ENCODE results near the gene SLC18A3. TPM values are rescaled to one million over a fixed set of nuclear protein-coding genes. Genes with fewer than 3 reads are reported as not detected.
A peak's percentile ranks its signal among the peaks of the same experiment; 100 is the strongest.

Gene SLC18A3
- total RNA-seq (not detected), polyA plus RNA-seq (not detected), total RNA-seq (not detected)

DNA sequence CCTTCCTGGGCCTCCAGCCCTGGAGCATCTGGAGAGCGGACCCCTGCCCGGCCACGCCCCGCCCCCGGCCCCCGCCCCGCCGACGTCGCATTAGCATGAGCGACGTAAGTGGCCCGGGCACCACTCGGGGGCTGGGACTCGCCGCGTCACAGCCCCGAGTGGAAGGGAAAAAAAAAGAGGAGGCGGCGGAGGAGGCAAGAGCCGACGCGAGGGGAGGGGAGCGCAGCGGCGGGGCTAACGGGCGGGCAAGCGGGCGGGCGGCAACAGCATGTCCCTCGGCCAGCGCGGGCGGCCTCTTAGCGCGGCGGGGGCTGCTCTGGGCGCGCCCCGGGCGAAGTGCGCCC is at the start of gene SLC18A3:
Gene SLC18A3 (plus strand): TSS at position 197 of the 344 bp plus-strand sequence. CDS start 431 bp downstream, outside the sequence.
- Mint-ChIP-seq H3K27ac (peak within 1 kb of the TSS in 1 of 9 donors; percentile 33), H3K4me1 (peaks cover 4 to 30% (median 13%) of the 10 kb centered on the region in 7 donors), H3K27me3 (peaks cover 63 to 76% (median 69%) of the 10 kb centered on the region in 5 donors), H3K36me3 (peaks cover 0 to 11% (median 0%) of the 10 kb centered on the region in 5 donors), H3K9me3 (peaks cover 0 to 30% (median 10%) of the 10 kb centered on the region in 11 donors), H3K4me3 (peak within 1 kb of the TSS in 1 of 10 donors; percentile 18)
- Histone ChIP-seq H3K4me3 (ENCODE audit: low read length) (no peak within 1 kb of the TSS), H3K27ac (ENCODE audit: low read depth, low read length) (no peak within 1 kb of the TSS), H3K4me1 (ENCODE audit: control insufficient read depth in 2 of 2, insufficient read depth in 2 of 2, low read length in 2 of 2) (no peaks in the 10 kb centered on the region), H3K36me3 (ENCODE audit: control insufficient read depth in 2 of 3, insufficient read depth in 3 of 3, low read length in 3 of 3) (no peaks in the 10 kb centered on the region), H3K9me3 (ENCODE audit: control insufficient read depth in 2 of 3, low read length in 3 of 3) (no peaks in the 10 kb centered on the region), H3K27me3 (ENCODE audit: control insufficient read depth in 2 of 2, insufficient read depth in 2 of 2, low read length in 2 of 2) (peaks cover 5 to 9% of the 10 kb centered on the region in 2 donors)
- DNase-seq: no peak
- CTCF ChIA-PET: no interaction called here
- POLR2A ChIA-PET: no interaction called here
- no peak for ATAC-seq
- intact Hi-C loops (cut with micrococcal nuclease): no loop called here

DNA sequence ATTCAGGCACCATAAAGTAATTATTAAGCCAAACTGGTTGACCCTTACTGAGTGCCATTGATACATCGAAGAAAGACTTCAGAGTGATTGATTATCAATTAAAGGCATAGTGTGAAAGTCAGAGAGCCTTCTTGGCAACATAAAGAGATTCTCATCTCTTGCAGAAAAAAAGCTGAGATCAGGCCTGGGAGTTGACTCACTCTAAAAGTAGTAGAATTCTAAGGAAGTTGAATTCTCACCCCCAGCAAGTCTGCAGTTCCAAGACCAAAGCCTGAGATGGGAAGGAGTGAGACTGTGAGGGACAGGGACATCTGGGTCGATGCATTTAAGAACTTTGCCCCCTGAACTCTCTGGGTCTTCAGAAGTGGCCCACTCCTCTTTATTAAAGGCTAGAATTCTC is 49.6 kb upstream of the SLC18A3 start:
- intact Hi-C loops (cut with micrococcal nuclease): no loop called here
- H3K27ac Mint-ChIP-seq: no peak overlapping the region
- peaks cover 0 to 13% (median 3%) of the 10 kb centered on the region in 11 donors for H3K9me3 Mint-ChIP-seq
- Histone ChIP-seq H3K27me3 (ENCODE audit: control insufficient read depth in 2 of 2, insufficient read depth in 2 of 2, low read length in 2 of 2) (no peaks in the 10 kb centered on the region), H3K27ac (ENCODE audit: low read depth, low read length) (no peak overlapping the region), H3K9me3 (ENCODE audit: control insufficient read depth in 2 of 3, low read length in 3 of 3) (peaks cover 0 to 5% (median 0%) of the 10 kb centered on the region in 3 experiments), H3K36me3 (ENCODE audit: control insufficient read depth in 2 of 3, insufficient read depth in 3 of 3, low read length in 3 of 3) (no peaks in the 10 kb centered on the region), H3K4me1 (ENCODE audit: control insufficient read depth in 2 of 2, insufficient read depth in 2 of 2, low read length in 2 of 2) (no peaks in the 10 kb centered on the region), H3K4me3 (ENCODE audit: low read length) (no peak overlapping the region)
- H3K4me1 Mint-ChIP-seq: no peaks in the 10 kb centered on the region
- ChIA-PET CTCF (no interaction called here), POLR2A (no interaction called here)
- ATAC-seq: no peak
- no peak for DNase-seq
- H3K27me3 Mint-ChIP-seq: peaks cover 9 to 36% (median 23%) of the 10 kb centered on the region in 5 donors
- peaks cover 0 to 2% (median 0%) of the 10 kb centered on the region in 5 donors for H3K36me3 Mint-ChIP-seq
- H3K4me3 Mint-ChIP-seq: no peak overlapping the region

DNA sequence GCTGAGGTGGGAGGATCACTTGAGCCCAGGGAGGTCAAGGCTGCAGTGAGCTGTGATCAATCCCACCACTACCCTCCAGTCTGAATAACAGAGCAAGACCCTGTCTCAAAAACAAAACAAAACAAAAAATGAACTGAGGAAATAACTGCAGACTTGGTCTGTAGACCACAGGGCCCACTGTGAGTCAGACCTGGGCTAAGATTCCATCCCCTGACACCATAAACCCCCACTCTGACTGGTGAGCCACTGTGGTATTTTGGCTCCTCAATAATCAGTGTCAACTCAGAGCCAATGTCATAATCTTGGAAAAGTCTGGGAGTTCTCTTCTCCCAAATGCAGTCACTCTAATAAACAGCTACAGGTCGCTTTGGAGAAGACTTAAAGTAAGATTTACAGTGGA is 47.2 kb upstream of the SLC18A3 start:
- intact Hi-C loops (cut with micrococcal nuclease): no loop called here
- no peak overlapping the region for H3K4me3 ChIP-seq (ENCODE audit: low read length)
- H3K9me3 Mint-ChIP-seq: peaks cover 0 to 2% (median 0%) of the 10 kb centered on the region in 11 donors
- ATAC-seq: no peak
- H3K27ac ChIP-seq (ENCODE audit: low read depth, low read length): no peak overlapping the region
- H3K36me3 Mint-ChIP-seq: no peaks in the 10 kb centered on the region
- no peak overlapping the region for H3K27ac Mint-ChIP-seq
- no peak overlapping the region for H3K4me3 Mint-ChIP-seq
- H3K4me1 Mint-ChIP-seq: peaks cover 0 to 2% (median 0%) of the 10 kb centered on the region in 7 donors
- no peaks in the 10 kb centered on the region for H3K9me3 ChIP-seq (ENCODE audit: control insufficient read depth in 2 of 3, low read length in 3 of 3)
- CTCF ChIA-PET: no interaction called here
- no peaks in the 10 kb centered on the region for H3K4me1 ChIP-seq (ENCODE audit: control insufficient read depth in 2 of 2, insufficient read depth in 2 of 2, low read length in 2 of 2)
- no peak for DNase-seq
- peaks cover 13 to 46% (median 22%) of the 10 kb centered on the region in 5 donors for H3K27me3 Mint-ChIP-seq
- no peaks in the 10 kb centered on the region for H3K27me3 ChIP-seq (ENCODE audit: control insufficient read depth in 2 of 2, insufficient read depth in 2 of 2, low read length in 2 of 2)
- POLR2A ChIA-PET: no interaction called here
- no peaks in the 10 kb centered on the region for H3K36me3 ChIP-seq (ENCODE audit: control insufficient read depth in 2 of 3, insufficient read depth in 3 of 3, low read length in 3 of 3)

DNA sequence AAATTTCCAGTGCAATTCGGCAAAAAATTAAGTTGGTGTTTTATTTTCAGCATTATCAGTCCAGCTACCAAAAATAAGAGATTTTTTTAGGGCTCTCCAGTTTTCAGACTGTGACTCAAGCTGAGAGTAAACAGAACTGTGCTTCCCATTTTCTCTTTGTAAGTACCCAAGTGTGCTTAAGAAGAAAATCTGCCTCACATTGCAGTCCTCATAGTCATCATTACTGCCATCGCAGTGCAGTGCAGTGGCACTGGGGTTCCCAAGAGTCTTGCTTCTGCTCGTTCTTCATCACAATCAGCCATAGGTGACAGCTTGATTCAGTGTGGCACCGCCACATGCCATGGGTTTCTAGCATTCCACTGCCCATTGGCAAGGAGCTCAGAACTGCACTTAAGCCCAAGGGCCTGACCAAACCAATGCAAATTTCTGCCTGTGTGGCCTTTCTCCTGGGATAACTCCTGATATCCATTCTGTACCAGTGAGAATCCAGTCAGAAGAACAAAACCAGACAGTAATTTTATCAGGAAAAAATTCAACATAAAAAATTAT is 45.6 kb upstream of the SLC18A3 start:
- H3K27ac Mint-ChIP-seq: no peak overlapping the region
- POLR2A ChIA-PET: no interaction called here
- peaks cover 0 to 4% (median 0%) of the 10 kb centered on the region in 7 donors for H3K4me1 Mint-ChIP-seq
- H3K36me3 Mint-ChIP-seq: no peaks in the 10 kb centered on the region
- Histone ChIP-seq H3K36me3 (ENCODE audit: control insufficient read depth in 2 of 3, insufficient read depth in 3 of 3, low read length in 3 of 3) (no peaks in the 10 kb centered on the region), H3K27ac (ENCODE audit: low read depth, low read length) (no peak overlapping the region), H3K4me1 (ENCODE audit: control insufficient read depth in 2 of 2, insufficient read depth in 2 of 2, low read length in 2 of 2) (no peaks in the 10 kb centered on the region), H3K27me3 (ENCODE audit: control insufficient read depth in 2 of 2, insufficient read depth in 2 of 2, low read length in 2 of 2) (no peaks in the 10 kb centered on the region), H3K4me3 (ENCODE audit: low read length) (no peak overlapping the region), H3K9me3 (ENCODE audit: control insufficient read depth in 2 of 3, low read length in 3 of 3) (no peaks in the 10 kb centered on the region)
- CTCF ChIA-PET: no interaction called here
- H3K9me3 Mint-ChIP-seq: peaks cover 0 to 5% (median 0%) of the 10 kb centered on the region in 11 donors
- no peak for ATAC-seq
- peaks cover 15 to 40% (median 21%) of the 10 kb centered on the region in 5 donors for H3K27me3 Mint-ChIP-seq
- H3K4me3 Mint-ChIP-seq: no peak overlapping the region
- intact Hi-C loops (cut with micrococcal nuclease): no loop called here
- DNase-seq: no peak

DNA sequence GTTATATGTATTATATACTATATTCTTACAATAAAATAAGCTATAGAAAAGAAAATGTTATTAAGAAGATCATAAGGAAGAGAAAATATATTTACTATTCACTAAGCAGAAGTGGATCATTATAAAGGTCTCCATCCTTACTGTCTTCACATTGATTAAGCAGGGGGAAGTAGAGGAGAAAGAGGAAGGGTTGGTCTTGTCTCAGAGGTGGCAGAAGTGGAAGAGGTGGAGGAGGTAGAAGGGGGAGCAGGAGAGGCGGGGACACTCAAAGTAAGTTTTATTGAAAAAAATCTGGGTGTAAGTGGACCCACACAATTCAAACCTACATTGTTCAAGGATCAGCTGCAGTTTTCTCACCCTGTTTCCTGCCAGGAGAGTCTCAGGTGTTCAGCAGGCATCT is 42.3 kb upstream of the SLC18A3 start:
- no peak overlapping the region for H3K4me3 ChIP-seq (ENCODE audit: low read length)
- ChIA-PET CTCF (no interaction called here), POLR2A (interaction anchor here (1.1 kb wide), 1 partner anchor 10 kb away, joined by 3 read pairs; no protein-coding TSS in a partner anchor)
- no peak for ATAC-seq
- no peaks in the 10 kb centered on the region for H3K36me3 Mint-ChIP-seq
- H3K27ac Mint-ChIP-seq: no peak overlapping the region
- H3K9me3 ChIP-seq (ENCODE audit: control insufficient read depth in 2 of 3, low read length in 3 of 3): no peaks in the 10 kb centered on the region
- peaks cover 0 to 4% (median 0%) of the 10 kb centered on the region in 7 donors for H3K4me1 Mint-ChIP-seq
- no peak overlapping the region for H3K4me3 Mint-ChIP-seq
- no peaks in the 10 kb centered on the region for H3K4me1 ChIP-seq (ENCODE audit: control insufficient read depth in 2 of 2, insufficient read depth in 2 of 2, low read length in 2 of 2)
- H3K27me3 ChIP-seq (ENCODE audit: control insufficient read depth in 2 of 2, insufficient read depth in 2 of 2, low read length in 2 of 2): no peaks in the 10 kb centered on the region
- peaks cover 11 to 32% (median 14%) of the 10 kb centered on the region in 5 donors for H3K27me3 Mint-ChIP-seq
- H3K9me3 Mint-ChIP-seq: peaks cover 0 to 5% (median 0%) of the 10 kb centered on the region in 11 donors
- H3K27ac ChIP-seq (ENCODE audit: low read depth, low read length): no peak overlapping the region
- DNase-seq: no peak
- intact Hi-C loops (cut with micrococcal nuclease): no loop called here
- no peaks in the 10 kb centered on the region for H3K36me3 ChIP-seq (ENCODE audit: control insufficient read depth in 2 of 3, insufficient read depth in 3 of 3, low read length in 3 of 3)

DNA sequence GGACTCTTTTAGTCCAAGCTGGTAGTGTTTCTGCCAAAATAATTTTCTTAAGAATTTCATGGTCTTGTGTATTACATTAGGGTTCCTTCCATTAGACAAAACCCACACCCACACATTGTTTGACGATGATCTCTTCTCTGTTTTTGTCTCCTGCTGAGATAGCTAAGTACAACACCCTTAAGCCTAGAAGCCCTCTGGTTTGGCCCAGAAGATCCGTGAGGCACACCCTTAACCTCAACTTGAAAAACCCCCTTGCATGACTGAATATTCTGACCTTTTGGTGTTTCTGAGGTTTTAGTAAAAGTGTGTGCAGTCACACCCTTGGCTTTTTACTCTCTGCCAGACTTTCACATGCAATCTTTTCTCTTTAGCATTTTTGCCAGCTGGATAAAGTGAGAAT is 41.9 kb upstream of the SLC18A3 start:
- H3K27ac ChIP-seq (ENCODE audit: low read depth, low read length): no peak overlapping the region
- Mint-ChIP-seq H3K9me3 (peaks cover 0 to 5% (median 0%) of the 10 kb centered on the region in 11 donors), H3K4me1 (peaks cover 0 to 4% (median 0%) of the 10 kb centered on the region in 7 donors), H3K27me3 (peaks cover 11 to 30% (median 14%) of the 10 kb centered on the region in 5 donors), H3K27ac (peak overlapping the region in 1 of 9 donors; percentile 39), H3K36me3 (no peaks in the 10 kb centered on the region), H3K4me3 (no peak overlapping the region)
- H3K4me3 ChIP-seq (ENCODE audit: low read length): no peak overlapping the region
- intact Hi-C loops (cut with micrococcal nuclease): no loop called here
- no peaks in the 10 kb centered on the region for H3K4me1 ChIP-seq (ENCODE audit: control insufficient read depth in 2 of 2, insufficient read depth in 2 of 2, low read length in 2 of 2)
- H3K36me3 ChIP-seq (ENCODE audit: control insufficient read depth in 2 of 3, insufficient read depth in 3 of 3, low read length in 3 of 3): no peaks in the 10 kb centered on the region
- DNase-seq (no peak), ATAC-seq (no peak)
- no peaks in the 10 kb centered on the region for H3K9me3 ChIP-seq (ENCODE audit: control insufficient read depth in 2 of 3, low read length in 3 of 3)
- no peaks in the 10 kb centered on the region for H3K27me3 ChIP-seq (ENCODE audit: control insufficient read depth in 2 of 2, insufficient read depth in 2 of 2, low read length in 2 of 2)
- POLR2A ChIA-PET: interaction anchor here (0.6 to 1.1 kb wide), 2 partner anchors 10 to 25 kb away, joined by 3 read pairs; no protein-coding TSS in a partner anchor
- CTCF ChIA-PET: no interaction called here

Data from naive thymus-derived CD4-positive, alpha-beta T cell (primary cell).